Endothelial cell (in vitro differentiated cells): ENCODE results near the gene MRPL44. TPM values are rescaled to one million over a fixed set of nuclear protein-coding genes. Genes with fewer than 3 reads are reported as not detected.
"Not testable (repeated sequence)": the region's sequence is repeated elsewhere in the genome, so short reads cannot be mapped to it uniquely, and the experiment has no call there.

Experiments used
- DNase-seq: peaks from one replicate; pipeline ENCODE4 v3.0.0; 2021; ENCODE audit warnings: low spot score
- H3K27ac Mint-ChIP-seq: one replicate; pipeline ENCODE4 v1.8.0; 2021; ENCODE audit warnings: mixed read lengths, inconsistent platforms; ENCODE audit not compliant: unreplicated experiment
- H3K27me3 Mint-ChIP-seq: one replicate; pipeline ENCODE4 v1.8.0; 2021; ENCODE audit warnings: mild to moderate bottlenecking, moderate library complexity, mixed read lengths, inconsistent platforms; ENCODE audit not compliant: unreplicated experiment
- H3K36me3 Mint-ChIP-seq: one replicate; pipeline ENCODE4 v1.8.0; 2021; ENCODE audit warnings: mild to moderate bottlenecking, low read depth, mixed read lengths, inconsistent platforms; ENCODE audit not compliant: unreplicated experiment
- H3K4me1 Mint-ChIP-seq: one replicate; pipeline ENCODE4 v1.8.0; 2021; ENCODE audit warnings: mild to moderate bottlenecking, mixed read lengths, inconsistent platforms; ENCODE audit not compliant: unreplicated experiment
- H3K4me3 Mint-ChIP-seq: one replicate; pipeline ENCODE4 v1.8.0; 2021; ENCODE audit warnings: mild to moderate bottlenecking, mixed read lengths, inconsistent platforms; ENCODE audit not compliant: unreplicated experiment
- H3K9me3 Mint-ChIP-seq: one replicate; pipeline ENCODE4 v1.8.0; 2021; ENCODE audit warnings: mixed read lengths, inconsistent platforms; ENCODE audit not compliant: unreplicated experiment
- total RNA-seq: library from RNA; stranded (reverse); fragmentation: NEBNext Ultra II Directional; extraction: Animal tissue kit (Norgen Biotek cat#: 25700); gene quantifications from one replicate; pipeline ENCODE4 v1.2.1, GENCODE V29; 2021; ENCODE audit not compliant: unreplicated experiment
- TF ChIP-seq, protein P1 (sequence below): fragments of 200-600 bp; sonication (generic); IDR thresholded peaks from one replicate; pipeline ENCODE4 v1.5.0; 2021; ENCODE audit warnings: antibody characterized with exemption; ENCODE audit not compliant: unreplicated experiment

Gene MRPL44
- total RNA-seq, 1 donor from 2014 or later: 25.7 TPM

- Mint-ChIP-seq H3K27ac (no peak overlapping the region), H3K9me3 (no peaks in the 10 kb centered on the region), H3K4me1 (no peaks in the 10 kb centered on the region), H3K36me3 (peaks cover 5% of the 10 kb centered on the region), H3K4me3 (no peak overlapping the region), H3K27me3 (peaks cover 4% of the 10 kb centered on the region)
- TF ChIP-seq, protein P1, sequence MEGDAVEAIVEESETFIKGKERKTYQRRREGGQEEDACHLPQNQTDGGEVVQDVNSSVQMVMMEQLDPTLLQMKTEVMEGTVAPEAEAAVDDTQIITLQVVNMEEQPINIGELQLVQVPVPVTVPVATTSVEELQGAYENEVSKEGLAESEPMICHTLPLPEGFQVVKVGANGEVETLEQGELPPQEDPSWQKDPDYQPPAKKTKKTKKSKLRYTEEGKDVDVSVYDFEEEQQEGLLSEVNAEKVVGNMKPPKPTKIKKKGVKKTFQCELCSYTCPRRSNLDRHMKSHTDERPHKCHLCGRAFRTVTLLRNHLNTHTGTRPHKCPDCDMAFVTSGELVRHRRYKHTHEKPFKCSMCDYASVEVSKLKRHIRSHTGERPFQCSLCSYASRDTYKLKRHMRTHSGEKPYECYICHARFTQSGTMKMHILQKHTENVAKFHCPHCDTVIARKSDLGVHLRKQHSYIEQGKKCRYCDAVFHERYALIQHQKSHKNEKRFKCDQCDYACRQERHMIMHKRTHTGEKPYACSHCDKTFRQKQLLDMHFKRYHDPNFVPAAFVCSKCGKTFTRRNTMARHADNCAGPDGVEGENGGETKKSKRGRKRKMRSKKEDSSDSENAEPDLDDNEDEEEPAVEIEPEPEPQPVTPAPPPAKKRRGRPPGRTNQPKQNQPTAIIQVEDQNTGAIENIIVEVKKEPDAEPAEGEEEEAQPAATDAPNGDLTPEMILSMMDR: no peak
- no peak for DNase-seq
Measured at GRCh38 chr2:223998948-223999347, 41.7 kb downstream of the MRPL44 start.

- H3K36me3 Mint-ChIP-seq: peaks cover 5% of the 10 kb centered on the region
- TF ChIP-seq, protein P1: no peak
- H3K27me3 Mint-ChIP-seq: peaks cover 6% of the 10 kb centered on the region
- H3K4me3 Mint-ChIP-seq: no peak overlapping the region
- no peak overlapping the region for H3K27ac Mint-ChIP-seq
- no peak for DNase-seq
- H3K9me3 Mint-ChIP-seq: no peaks in the 10 kb centered on the region
- no peaks in the 10 kb centered on the region for H3K4me1 Mint-ChIP-seq
Measured at GRCh38 chr2:223999862-224000261, 42.6 kb downstream of the MRPL44 start.

GRCh38 chr2:224000662-224001061 is 43.4 kb downstream of the MRPL44 start:
- not testable (repeated sequence) for H3K4me1 Mint-ChIP-seq

GRCh38 chr2:224004105-224004695 is 46.9 kb downstream of the MRPL44 start:
- H3K27me3 Mint-ChIP-seq: peaks cover 5% of the 10 kb centered on the region
- no peaks in the 10 kb centered on the region for H3K9me3 Mint-ChIP-seq
- no peak overlapping the region for H3K27ac Mint-ChIP-seq
- no peak for DNase-seq
- H3K36me3 Mint-ChIP-seq: peaks cover 5% of the 10 kb centered on the region
- H3K4me1 Mint-ChIP-seq: no peaks in the 10 kb centered on the region
- H3K4me3 Mint-ChIP-seq: no peak overlapping the region
- TF ChIP-seq, protein P1: no peak

More at GRCh38 chr2:224000662-224001061, 43.4 kb downstream of the MRPL44 start:
- not testable (repeated sequence) for H3K9me3 Mint-ChIP-seq, DNase-seq, H3K27ac Mint-ChIP-seq, H3K4me3 Mint-ChIP-seq, H3K27me3 Mint-ChIP-seq, H3K36me3 Mint-ChIP-seq

- no peak for DNase-seq
- H3K4me3 Mint-ChIP-seq: no peak overlapping the region
- H3K36me3 Mint-ChIP-seq: no peaks in the 10 kb centered on the region
Measured at GRCh38 chr2:224008702-224009261, 51.5 kb downstream of the MRPL44 start.

More at GRCh38 chr2:224008702-224009261, 51.5 kb downstream of the MRPL44 start:
- H3K27ac Mint-ChIP-seq: no peak overlapping the region
- H3K4me1 Mint-ChIP-seq: peaks cover 11% of the 10 kb centered on the region
- H3K9me3 Mint-ChIP-seq: no peaks in the 10 kb centered on the region
- TF ChIP-seq, protein P1: no peak
- peaks cover 5% of the 10 kb centered on the region for H3K27me3 Mint-ChIP-seq
